Tibial nerve (tissue), 4 donors: ENCODE measurements around the gene ZCCHC24.

Experiments used
- EP300 ChIP-seq, 2 donors: sonication (generic); formaldehyde crosslinking; IDR thresholded peaks; one replicate each; pipeline ENCODE4 v1.6.1; 2017; ENCODE audit warnings: antibody characterized with exemption in 2 of 2, mild to moderate bottlenecking in 1 of 2
- POLR2A ChIP-seq, 2 donors: fragments of 450-650 bp; IDR thresholded peaks; one replicate each; pipeline ENCODE4 v1.6.1; 2017; ENCODE audit warnings: antibody characterized with exemption in 2 of 2, mild to moderate bottlenecking in 2 of 2, moderate library complexity in 2 of 2
- TF ChIP-seq, protein P1 (sequence below), 5 experiments: fragments of 200-600 bp in 3 of 5; fragments of 450-650 bp in 2 of 5; sonication (generic) in 3 of 5; IDR thresholded peaks; one replicate each; pipeline ENCODE4 v1.5.1; 2016 to 2019; ENCODE audit warnings: antibody characterized with exemption in 5 of 5, mild to moderate bottlenecking in 3 of 5, moderate library complexity in 2 of 5

DNA sequence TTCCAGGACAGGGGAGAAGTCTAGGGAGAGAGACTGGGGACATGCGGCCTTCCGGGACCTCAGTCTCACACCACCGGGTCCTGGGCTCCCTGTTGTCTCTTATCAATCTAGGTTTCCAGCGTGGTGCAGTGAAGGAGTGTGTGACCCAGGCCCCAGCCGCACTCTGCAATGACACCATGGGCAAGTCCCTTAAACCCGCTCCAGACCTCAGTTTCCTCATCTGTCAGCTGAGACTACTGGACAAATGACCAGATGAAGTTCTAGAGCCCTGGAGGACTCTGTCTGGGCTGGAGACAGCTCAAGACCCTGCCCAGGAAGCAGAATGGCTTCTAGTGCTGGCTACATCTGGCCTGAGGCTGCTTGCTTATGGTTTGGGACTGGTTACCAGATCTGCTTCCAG is 46.8 kb upstream of the ZCCHC24 start:
- TF ChIP-seq, protein P1, sequence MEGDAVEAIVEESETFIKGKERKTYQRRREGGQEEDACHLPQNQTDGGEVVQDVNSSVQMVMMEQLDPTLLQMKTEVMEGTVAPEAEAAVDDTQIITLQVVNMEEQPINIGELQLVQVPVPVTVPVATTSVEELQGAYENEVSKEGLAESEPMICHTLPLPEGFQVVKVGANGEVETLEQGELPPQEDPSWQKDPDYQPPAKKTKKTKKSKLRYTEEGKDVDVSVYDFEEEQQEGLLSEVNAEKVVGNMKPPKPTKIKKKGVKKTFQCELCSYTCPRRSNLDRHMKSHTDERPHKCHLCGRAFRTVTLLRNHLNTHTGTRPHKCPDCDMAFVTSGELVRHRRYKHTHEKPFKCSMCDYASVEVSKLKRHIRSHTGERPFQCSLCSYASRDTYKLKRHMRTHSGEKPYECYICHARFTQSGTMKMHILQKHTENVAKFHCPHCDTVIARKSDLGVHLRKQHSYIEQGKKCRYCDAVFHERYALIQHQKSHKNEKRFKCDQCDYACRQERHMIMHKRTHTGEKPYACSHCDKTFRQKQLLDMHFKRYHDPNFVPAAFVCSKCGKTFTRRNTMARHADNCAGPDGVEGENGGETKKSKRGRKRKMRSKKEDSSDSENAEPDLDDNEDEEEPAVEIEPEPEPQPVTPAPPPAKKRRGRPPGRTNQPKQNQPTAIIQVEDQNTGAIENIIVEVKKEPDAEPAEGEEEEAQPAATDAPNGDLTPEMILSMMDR (IDR thresholded peaks at IDR 0.05): no peak
- TF ChIP-seq POLR2A (IDR thresholded peaks at IDR 0.05): no peak
- no peak for TF ChIP-seq EP300 (IDR thresholded peaks at IDR 0.05)
